NT2/D1 (cell line): ENCODE results near the gene PROM1.

Experiments used
- DNase-seq: peaks from one replicate; pipeline ENCODE4 v3.0.0-alpha.2; 2011; ENCODE audit warnings: low read depth, low spot score
- H3K27me3 ChIP-seq: 2 replicates; pipeline ENCODE4 v1.6.0; 2011; ENCODE audit warnings: mild to moderate bottlenecking; ENCODE audit not compliant: insufficient read length, insufficient read depth
- H3K36me3 ChIP-seq: 2 replicates; pipeline ENCODE4 v1.6.1; 2011; ENCODE audit warnings: mild to moderate bottlenecking, low read length, mixed read lengths; ENCODE audit not compliant: insufficient read depth, insufficient read length
- H3K4me1 ChIP-seq: 2 replicates; pipeline ENCODE4 v1.5.1; 2011; ENCODE audit not compliant: insufficient read depth, insufficient read length
- H3K4me3 ChIP-seq: 2 replicates; pipeline ENCODE4 v1.5.1; 2011; ENCODE audit warnings: low read depth; ENCODE audit not compliant: insufficient read length
- H3K9ac ChIP-seq: 2 replicates; pipeline ENCODE4 v1.6.0; 2011; ENCODE audit warnings: low read depth; ENCODE audit not compliant: insufficient read length
- H3K9me3 ChIP-seq: 2 replicates; pipeline ENCODE4 v1.5.1; 2011; ENCODE audit warnings: mild to moderate bottlenecking, low read length; ENCODE audit not compliant: insufficient read depth
- SUZ12 ChIP-seq: IDR thresholded peaks from 2 replicates; pipeline ENCODE4 v1.6.1; 2011; ENCODE audit not compliant: insufficient read length, insufficient read depth; ENCODE audit errors: extremely low read depth
- YY1 ChIP-seq: IDR thresholded peaks from 2 replicates; pipeline ENCODE4 v1.6.1; 2011; ENCODE audit not compliant: insufficient read length, insufficient read depth
- ZNF274 ChIP-seq: IDR thresholded peaks from 2 replicates; pipeline ENCODE4 v1.6.1; 2011; ENCODE audit warnings: mild to moderate bottlenecking, low read depth, low read length

PROM1 gene

DNA sequence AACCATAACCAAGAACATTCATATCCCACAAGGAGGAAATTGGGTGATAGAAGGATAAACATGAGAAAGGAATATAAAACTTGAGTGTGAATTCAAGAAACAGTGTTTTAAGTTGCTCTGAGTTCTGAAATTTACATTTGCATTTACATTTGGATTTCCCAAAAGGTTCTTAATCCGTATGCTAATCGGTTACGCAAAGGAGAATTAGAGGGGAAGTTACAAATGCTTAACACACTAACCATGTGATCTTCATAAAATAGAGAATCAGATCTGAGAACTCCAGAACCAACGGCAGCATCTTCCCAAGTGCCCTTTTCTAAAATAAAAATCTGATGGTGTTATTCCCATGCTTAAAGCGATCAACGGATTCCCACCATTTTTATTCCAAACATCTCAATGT is 48.0 kb downstream of the PROM1 start:
- Histone ChIP-seq H3K27me3 (no peaks in the 10 kb centered on the region), H3K4me1 (peaks cover 5% of the 10 kb centered on the region), H3K4me3 (no peak overlapping the region), H3K36me3 (no peaks in the 10 kb centered on the region), H3K9ac (no peak overlapping the region), H3K9me3 (no peaks in the 10 kb centered on the region)
- TF ChIP-seq YY1 (no peak), SUZ12 (no peak), ZNF274 (no peak)
- no peak for DNase-seq

DNA sequence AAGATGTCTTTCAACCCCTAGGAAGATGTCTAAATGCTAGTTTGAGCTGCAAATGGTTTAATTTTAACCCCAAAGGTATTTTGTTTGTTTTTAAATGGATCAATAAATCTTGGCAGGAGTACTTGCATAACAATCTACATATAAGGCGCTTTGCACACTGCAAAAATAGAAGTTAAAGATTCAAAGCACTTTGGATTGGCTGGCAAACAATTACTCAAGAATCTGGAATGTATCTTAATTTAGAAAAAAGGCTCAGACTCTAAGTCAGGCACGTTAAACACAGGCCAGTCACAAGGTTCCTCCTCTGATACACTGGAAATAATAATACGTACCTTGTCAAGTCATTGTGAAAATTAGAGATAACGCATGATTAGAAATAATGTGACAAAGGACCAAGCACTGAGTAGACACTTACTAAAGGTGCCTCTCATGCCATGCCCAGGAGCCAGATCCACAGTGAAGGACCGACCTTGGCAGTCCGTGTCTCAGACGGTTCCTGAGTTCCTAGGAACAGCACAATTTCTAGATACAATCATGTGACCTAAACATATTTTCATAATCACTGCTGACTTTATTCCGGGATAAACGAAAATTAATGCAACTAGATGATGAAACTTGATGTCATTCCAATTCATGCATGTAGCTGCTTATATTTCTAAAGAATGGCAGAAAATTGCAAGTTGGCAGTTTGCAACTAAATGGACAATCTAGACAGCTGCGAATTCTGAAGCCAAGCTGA is 49.6 kb downstream of the PROM1 start:
- H3K9ac ChIP-seq = no peak overlapping the region
- no peak for TF ChIP-seq YY1
- no peak for TF ChIP-seq ZNF274
- no peak for TF ChIP-seq SUZ12
- H3K9me3 ChIP-seq = no peaks in the 10 kb centered on the region
- H3K36me3 ChIP-seq = no peaks in the 10 kb centered on the region
- no peaks in the 10 kb centered on the region for H3K27me3 ChIP-seq
- DNase-seq = no peak
- H3K4me1 ChIP-seq = peaks cover 5% of the 10 kb centered on the region
- no peak overlapping the region for H3K4me3 ChIP-seq

DNA sequence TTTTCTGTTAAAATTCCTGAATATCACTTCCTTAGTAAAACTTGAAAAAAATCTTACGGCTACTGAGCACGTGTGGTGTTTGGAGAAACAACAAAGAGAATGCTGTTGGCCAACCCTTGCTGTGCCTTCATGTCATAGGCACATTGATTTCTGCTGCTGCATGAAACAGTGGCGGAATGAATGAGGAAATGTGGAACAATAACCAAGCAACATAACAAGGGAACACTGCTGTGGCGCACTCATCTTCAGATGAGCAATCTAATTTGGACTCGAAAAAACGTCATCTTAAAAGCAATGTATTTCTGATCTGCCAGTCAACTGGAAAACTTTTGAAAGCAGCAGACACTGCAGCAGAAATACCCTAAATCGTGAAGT is 51.4 kb downstream of the PROM1 start:
- no peak overlapping the region for H3K9ac ChIP-seq
- peaks cover 5% of the 10 kb centered on the region for H3K4me1 ChIP-seq
- no peak for DNase-seq
- no peaks in the 10 kb centered on the region for H3K36me3 ChIP-seq
- TF ChIP-seq YY1 (no peak), ZNF274 (no peak), SUZ12 (no peak)
- no peaks in the 10 kb centered on the region for H3K27me3 ChIP-seq
- H3K9me3 ChIP-seq = no peaks in the 10 kb centered on the region
- no peak overlapping the region for H3K4me3 ChIP-seq

DNA sequence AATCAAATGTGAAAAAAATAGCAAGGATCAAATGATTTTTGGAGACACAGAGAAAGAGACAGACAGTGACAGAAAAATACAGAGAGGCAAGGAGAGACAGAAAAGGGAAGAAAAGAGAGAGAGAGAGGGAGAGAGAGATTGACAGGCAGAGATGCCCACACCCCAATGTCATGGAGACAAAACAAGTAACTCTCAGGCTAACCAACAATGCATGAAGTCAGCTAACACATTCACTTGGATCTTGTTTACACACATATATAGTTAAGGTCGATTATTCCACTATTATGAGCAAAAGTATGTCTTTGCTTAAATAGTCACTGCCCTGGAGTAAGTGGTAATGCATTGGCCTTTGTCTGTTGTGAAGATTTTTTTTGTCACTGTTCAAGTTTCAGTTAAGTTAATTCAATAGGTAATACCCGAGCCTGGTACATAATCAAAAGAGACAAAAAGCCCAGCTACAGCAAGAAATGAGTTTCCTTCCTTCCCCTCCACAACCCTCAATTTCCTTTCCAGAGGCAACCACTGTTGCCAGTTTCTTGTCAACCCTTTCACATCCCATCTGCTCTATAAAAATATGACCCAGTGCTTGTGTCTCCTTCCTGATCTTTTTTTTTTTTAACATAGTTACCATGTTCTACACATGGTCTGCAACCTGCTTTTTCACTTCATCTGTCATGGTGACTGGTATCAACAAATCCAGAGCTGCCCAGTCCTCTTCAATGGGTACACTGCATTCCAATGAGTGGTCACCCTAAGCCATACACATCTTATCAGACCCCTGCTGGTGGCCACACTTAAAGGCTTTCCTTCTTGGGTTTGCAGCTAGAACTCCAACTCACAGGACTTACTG is 52.1 kb downstream of the PROM1 start:
- no peak for DNase-seq
- H3K4me3 ChIP-seq = no peak overlapping the region
- H3K36me3 ChIP-seq = no peaks in the 10 kb centered on the region
- no peak overlapping the region for H3K9ac ChIP-seq
- H3K4me1 ChIP-seq = peaks cover 5% of the 10 kb centered on the region
- TF ChIP-seq ZNF274 = no peak
- no peak for TF ChIP-seq SUZ12
- no peak for TF ChIP-seq YY1
- H3K27me3 ChIP-seq = no peaks in the 10 kb centered on the region
- no peaks in the 10 kb centered on the region for H3K9me3 ChIP-seq

DNA sequence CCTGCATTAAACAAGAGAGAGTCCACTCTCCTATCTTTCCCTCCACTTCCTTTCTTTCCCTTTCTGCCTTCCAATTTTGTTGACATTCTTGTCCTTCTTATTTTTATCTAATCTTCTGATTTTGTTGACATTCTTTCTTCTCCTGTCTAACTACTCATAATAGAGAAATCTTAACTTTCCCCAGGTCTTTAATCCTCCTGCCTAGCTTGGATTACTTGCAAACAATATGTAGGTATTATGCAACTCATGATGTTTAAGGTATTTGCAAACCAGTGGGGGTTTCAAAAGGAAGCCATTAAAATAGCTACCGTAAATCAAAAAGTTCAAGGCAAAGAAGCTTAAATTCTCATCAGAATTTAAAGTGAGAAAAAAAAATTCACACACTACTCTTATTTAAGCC is 53.9 kb downstream of the PROM1 start:
- peaks cover 3% of the 10 kb centered on the region for H3K4me1 ChIP-seq
- peaks cover 4% of the 10 kb centered on the region for H3K36me3 ChIP-seq
- TF ChIP-seq YY1 = no peak
- TF ChIP-seq SUZ12 = no peak
- TF ChIP-seq ZNF274 = no peak
- no peak overlapping the region for H3K9ac ChIP-seq
- DNase-seq = no peak
- no peak overlapping the region for H3K4me3 ChIP-seq
- no peaks in the 10 kb centered on the region for H3K9me3 ChIP-seq
- H3K27me3 ChIP-seq = no peaks in the 10 kb centered on the region

DNA sequence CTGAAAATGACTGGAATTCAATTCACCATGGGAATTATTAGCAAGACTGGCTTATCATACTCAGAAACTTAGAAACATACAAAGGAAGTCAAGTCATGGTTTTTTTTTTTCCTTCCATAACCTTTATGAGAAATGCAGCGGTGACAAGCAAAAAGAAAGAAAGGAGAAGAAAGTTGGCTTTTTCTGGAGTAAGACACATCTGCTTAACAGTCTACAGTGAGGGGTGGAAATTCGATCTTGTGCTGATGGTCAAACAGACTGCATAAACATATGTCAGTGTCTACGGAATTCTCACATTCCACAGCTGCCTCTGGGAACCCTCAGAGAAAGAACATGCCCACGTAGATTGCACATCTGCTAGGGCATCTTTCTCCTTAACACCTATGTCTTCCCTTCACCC is 54.6 kb downstream of the PROM1 start:
- TF ChIP-seq SUZ12 (no peak), YY1 (no peak), ZNF274 (no peak)
- H3K27me3 ChIP-seq = no peaks in the 10 kb centered on the region
- H3K36me3 ChIP-seq = peaks cover 4% of the 10 kb centered on the region
- no peak overlapping the region for H3K9ac ChIP-seq
- peaks cover under 1% of the 10 kb centered on the region for H3K4me1 ChIP-seq
- H3K4me3 ChIP-seq = no peak overlapping the region
- no peaks in the 10 kb centered on the region for H3K9me3 ChIP-seq
- no peak for DNase-seq

DNA sequence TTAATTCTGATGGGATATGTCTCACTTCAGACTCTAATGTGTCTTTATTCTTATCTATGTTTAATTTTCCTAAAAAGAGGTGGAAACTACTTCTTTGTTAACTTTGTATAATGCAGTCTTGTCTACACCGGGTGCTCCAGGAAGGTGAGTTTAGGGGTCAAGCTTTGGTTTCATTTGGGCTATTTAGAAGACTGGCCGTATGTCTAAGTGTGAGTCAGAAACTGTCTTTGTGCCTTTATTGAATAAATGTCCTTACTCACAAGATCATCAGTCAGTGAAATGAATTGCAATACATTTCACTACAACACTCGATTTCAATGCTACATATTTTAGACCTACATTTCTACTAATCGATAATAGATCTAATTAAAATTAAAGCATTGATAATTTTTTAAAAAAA is 56.2 kb downstream of the PROM1 start:
- no peak for TF ChIP-seq YY1
- no peak for TF ChIP-seq ZNF274
- no peak for TF ChIP-seq SUZ12
- Histone ChIP-seq H3K9ac (no peak overlapping the region), H3K27me3 (no peaks in the 10 kb centered on the region), H3K4me1 (no peaks in the 10 kb centered on the region), H3K4me3 (no peak overlapping the region), H3K36me3 (peaks cover 18% of the 10 kb centered on the region), H3K9me3 (no peaks in the 10 kb centered on the region)
- DNase-seq = no peak

DNA sequence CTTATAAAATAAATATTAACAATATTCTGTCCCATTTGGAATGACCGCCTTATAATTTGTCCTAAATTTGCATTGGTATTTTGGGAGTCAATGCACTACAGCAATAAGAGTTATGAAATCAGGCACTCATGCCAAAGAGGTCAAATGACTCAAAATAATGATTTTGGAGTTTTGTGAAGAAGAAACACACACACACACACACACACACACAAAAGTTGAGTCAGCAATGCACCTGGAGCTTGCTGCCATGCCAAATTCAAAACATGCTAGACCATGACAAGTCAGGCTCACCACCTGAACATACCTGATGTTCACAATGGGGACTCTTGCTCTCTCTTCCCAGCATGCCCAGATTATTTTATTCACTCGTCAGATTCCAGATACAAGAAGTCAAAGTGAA is 56.7 kb downstream of the PROM1 start:
- Histone ChIP-seq H3K4me1 (no peaks in the 10 kb centered on the region), H3K27me3 (no peaks in the 10 kb centered on the region), H3K4me3 (no peak overlapping the region), H3K36me3 (peaks cover 23% of the 10 kb centered on the region), H3K9me3 (no peaks in the 10 kb centered on the region), H3K9ac (no peak overlapping the region)
- DNase-seq = no peak
- TF ChIP-seq YY1 (no peak), ZNF274 (no peak), SUZ12 (no peak)
